T-helper 2 cell treated with Interferon-gamma antibody and Interleukin-4, amounts not matched to agents 5 μg/mL and 100 μg/mL, for 36 hours (primary cell): Measurements from ENCODE around the gene PNCK.
"Not testable (repeated sequence)": the region's sequence is repeated elsewhere in the genome, so short reads cannot be mapped to it uniquely, and the experiment has no call there.

Source experiments
- DNase-seq: peaks from one replicate; pipeline ENCODE4 v3.0.0; 2021; ENCODE audit warnings: low spot score
- H3K27ac Mint-ChIP-seq: one replicate; pipeline ENCODE4 v1.8.0; 2021; ENCODE audit warnings: mild to moderate bottlenecking, mixed read lengths
- H3K27me3 Mint-ChIP-seq: one replicate; pipeline ENCODE4 v1.8.0; 2021; ENCODE audit warnings: low read depth, mixed read lengths
- H3K36me3 Mint-ChIP-seq: one replicate; pipeline ENCODE4 v1.8.0; 2021; ENCODE audit warnings: low read depth, mixed read lengths
- H3K4me1 Mint-ChIP-seq: one replicate; pipeline ENCODE4 v1.8.0; 2021; ENCODE audit warnings: low read depth, mixed read lengths
- H3K4me3 Mint-ChIP-seq: one replicate; pipeline ENCODE4 v1.8.0; 2022; ENCODE audit warnings: mild to moderate bottlenecking, moderate library complexity, mixed read lengths
- H3K9me3 Mint-ChIP-seq: one replicate; pipeline ENCODE4 v1.8.0; 2021; ENCODE audit warnings: mixed read lengths

PNCK gene

DNA sequence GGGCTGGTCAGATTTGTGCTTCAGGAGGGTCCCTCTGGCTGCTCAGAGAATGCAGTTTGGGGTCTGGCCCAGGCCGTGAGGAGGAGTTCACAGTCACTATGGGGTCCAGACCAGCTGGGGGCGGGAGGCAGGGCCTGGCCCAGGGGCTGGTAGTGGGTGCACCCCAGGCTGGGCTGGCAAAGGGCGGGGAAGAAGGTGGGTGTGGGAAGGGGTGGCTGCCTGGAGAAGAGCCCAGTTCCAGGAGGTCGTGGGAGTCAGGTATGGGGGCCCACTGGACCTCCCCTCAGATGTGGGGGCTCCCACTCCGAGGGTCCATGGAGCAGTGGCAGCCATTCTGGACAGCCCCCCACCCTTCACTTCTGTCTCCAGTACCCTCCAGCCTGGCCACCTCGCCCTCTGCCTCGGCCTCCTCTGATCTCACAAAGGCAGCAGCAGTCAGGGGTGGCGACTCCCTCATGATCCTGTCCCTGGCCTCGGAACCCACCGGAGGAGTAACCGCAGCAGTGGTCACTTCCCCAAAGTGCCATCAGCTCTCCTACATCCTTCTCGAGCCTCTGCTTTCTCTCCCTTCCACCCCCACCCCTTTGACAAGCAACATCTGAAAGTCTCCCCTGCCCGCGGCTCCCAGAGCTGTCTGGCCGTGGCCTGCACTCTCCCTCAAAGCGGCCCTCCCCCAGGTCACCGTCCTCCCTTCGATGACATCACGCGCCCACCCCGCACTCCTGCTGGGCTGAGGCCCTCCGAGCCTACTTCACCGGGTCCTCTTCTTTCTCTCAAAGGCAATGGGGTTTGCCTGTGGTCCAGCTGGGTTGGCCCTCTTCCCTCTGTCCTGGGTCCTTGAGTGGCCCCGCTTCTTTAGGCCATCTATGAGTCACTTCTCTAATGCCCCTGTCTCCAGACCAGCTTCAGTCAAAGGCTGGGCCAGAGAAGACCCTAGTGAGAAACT lies 12.4 kb upstream of the PNCK start:
- Mint-ChIP-seq H3K9me3 (no peaks in the 10 kb centered on the region), H3K4me1 (no peaks in the 10 kb centered on the region), H3K27ac (no peak overlapping the region)

DNA sequence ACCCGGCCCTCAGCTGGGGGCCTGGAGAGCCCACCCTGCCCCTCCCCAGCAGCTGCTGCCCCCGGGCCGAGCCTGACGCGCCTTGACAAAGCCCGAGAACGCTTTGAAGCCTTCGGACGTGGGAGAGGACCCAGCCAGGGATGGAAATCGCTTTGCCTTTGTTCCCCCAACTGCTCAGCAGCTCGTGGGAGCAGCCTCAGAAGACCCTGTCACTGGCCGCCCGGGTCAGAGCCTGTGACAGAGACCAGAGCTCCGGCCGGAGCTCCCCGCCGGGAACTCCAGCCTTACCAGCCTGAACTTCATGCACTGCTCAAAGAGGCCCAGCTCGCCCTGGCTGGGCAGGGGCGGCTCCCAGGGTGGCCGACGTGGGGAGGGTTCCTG lies 11.5 kb upstream of the PNCK start:
- Mint-ChIP-seq H3K4me3 (no peak overlapping the region), H3K27ac (no peak overlapping the region), H3K27me3 (peaks cover 17% of the 10 kb centered on the region), H3K9me3 (no peaks in the 10 kb centered on the region), H3K36me3 (no peaks in the 10 kb centered on the region), H3K4me1 (no peaks in the 10 kb centered on the region)
- DNase-seq: no peak

More for the DNA sequence above, 12.4 kb upstream of the PNCK start:
- Mint-ChIP-seq H3K36me3 (no peaks in the 10 kb centered on the region), H3K4me3 (no peak overlapping the region), H3K27me3 (peaks cover 17% of the 10 kb centered on the region)
- DNase-seq: no peak

DNA sequence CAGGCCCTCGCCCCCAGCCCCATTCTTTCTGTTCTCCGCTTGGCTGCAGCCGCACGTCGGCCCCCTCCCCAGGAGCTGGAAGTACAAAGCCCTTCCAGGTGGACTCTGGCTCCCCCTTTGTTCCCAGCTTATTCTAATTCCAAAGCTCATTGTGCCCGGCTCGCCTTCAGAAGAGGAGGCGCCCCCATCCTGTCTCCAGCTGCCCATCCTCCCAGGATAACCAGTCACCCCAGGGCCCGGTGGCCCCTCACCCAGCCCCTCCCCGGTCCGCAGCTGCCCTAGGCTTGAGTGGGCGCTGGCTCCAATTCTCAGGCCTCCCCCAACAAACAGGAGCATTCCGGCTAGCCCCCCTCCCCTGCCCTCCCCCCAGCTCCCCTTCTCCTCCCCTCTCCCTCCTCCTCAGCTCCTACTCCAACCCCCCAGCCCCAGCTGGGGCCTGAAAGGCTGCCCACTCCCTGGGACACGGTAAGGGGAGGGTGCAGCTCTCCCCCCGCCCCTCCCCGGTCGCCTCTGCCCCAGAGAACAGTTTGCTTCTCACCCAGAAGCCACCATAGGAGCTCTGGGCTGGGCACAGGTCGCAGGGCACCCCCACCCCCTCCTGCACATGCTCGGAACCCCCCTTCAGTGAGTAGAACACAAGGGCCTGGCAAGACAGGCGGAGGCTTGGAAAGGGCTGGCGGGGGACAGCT lies 11.0 kb upstream of the PNCK start:
- Mint-ChIP-seq H3K27me3 (peaks cover 14% of the 10 kb centered on the region), H3K36me3 (no peaks in the 10 kb centered on the region), H3K9me3 (no peaks in the 10 kb centered on the region), H3K4me1 (no peaks in the 10 kb centered on the region), H3K27ac (no peak overlapping the region), H3K4me3 (no peak overlapping the region)
- no peak for DNase-seq

DNA sequence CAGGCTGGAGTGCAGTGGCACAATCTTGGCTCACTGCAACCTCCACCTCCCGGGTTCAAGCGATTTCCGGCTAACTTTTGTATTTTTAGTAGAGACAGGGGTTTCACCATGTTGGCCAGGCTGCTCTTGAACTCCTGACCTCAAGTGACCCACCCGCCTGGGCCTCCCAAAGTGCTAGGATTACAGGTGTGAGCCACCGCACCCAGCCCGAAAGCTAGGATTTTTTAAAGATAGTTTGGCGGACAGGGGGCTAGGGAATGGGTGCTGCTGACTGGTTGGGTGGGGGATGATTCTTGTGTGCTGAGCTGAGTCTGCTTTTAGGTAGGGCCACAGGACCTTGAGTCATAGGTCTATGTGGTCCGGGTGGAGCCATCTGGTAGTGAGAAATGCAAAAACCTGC lies 9.9 kb upstream of the PNCK start:
- H3K4me1 Mint-ChIP-seq, H3K36me3 Mint-ChIP-seq, H3K9me3 Mint-ChIP-seq, H3K27ac Mint-ChIP-seq, DNase-seq, H3K4me3 Mint-ChIP-seq: not testable (repeated sequence)
- peaks cover 14% of the 10 kb centered on the region for H3K27me3 Mint-ChIP-seq

DNA sequence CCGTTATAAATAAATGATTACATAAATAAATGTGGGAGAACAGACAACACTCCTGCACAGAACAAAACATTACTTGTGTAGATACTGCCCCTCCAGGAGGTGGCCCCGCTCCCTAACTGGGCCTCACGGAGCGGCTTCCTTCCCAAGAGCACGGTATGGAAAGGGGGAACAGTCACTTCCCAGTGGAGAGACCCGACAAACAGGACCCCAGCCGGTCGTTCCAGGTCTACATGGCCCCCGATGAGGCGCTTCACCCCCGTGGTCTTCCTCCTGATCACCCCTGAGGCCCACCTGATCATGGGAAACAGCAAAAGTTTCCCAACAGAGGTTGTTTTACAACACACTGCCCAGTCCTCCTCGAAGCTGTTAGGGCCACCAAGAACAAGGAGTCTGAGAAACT lies 7.6 kb upstream of the PNCK start:
- H3K9me3 Mint-ChIP-seq: no peaks in the 10 kb centered on the region
- no peak overlapping the region for H3K27ac Mint-ChIP-seq
- H3K36me3 Mint-ChIP-seq: no peaks in the 10 kb centered on the region
- peaks cover 9% of the 10 kb centered on the region for H3K27me3 Mint-ChIP-seq
- no peaks in the 10 kb centered on the region for H3K4me1 Mint-ChIP-seq
- no peak overlapping the region for H3K4me3 Mint-ChIP-seq
- no peak for DNase-seq

DNA sequence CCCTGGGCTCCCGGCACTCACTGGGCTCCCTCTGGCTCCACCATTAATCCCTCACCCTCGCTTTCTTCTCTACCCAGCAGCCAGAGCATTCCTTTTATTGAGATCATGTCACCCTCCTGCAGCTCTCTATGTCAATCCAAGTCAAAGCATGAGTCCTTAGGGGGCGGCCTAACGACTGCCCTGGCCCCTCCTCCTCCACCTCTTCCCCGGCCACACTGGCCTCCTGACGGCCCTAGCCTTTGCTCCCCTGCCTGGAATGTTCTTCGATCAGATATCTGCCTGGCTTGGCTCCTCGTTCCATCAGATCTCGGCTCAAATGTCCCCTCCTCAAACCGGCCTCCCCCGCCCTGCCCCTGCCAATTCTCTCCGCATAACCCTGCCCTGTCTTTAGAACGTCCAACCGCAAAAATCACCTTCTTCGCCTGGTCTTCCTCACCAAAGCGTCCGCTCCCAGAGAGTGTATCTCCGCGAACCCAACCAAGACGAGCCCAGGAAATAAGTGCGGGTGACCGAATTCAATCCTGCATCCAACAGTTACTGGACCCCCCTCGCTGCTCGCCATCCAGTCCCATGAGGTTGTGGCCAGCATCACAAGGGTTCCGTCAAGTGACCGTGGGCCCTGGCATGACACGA lies 722 bp upstream of the PNCK start:
- Mint-ChIP-seq H3K4me3 (no peak overlapping the region), H3K4me1 (no peaks in the 10 kb centered on the region), H3K27ac (no peak overlapping the region), H3K36me3 (no peaks in the 10 kb centered on the region), H3K27me3 (peaks cover 22% of the 10 kb centered on the region), H3K9me3 (no peaks in the 10 kb centered on the region)
- DNase-seq: no peak

DNA sequence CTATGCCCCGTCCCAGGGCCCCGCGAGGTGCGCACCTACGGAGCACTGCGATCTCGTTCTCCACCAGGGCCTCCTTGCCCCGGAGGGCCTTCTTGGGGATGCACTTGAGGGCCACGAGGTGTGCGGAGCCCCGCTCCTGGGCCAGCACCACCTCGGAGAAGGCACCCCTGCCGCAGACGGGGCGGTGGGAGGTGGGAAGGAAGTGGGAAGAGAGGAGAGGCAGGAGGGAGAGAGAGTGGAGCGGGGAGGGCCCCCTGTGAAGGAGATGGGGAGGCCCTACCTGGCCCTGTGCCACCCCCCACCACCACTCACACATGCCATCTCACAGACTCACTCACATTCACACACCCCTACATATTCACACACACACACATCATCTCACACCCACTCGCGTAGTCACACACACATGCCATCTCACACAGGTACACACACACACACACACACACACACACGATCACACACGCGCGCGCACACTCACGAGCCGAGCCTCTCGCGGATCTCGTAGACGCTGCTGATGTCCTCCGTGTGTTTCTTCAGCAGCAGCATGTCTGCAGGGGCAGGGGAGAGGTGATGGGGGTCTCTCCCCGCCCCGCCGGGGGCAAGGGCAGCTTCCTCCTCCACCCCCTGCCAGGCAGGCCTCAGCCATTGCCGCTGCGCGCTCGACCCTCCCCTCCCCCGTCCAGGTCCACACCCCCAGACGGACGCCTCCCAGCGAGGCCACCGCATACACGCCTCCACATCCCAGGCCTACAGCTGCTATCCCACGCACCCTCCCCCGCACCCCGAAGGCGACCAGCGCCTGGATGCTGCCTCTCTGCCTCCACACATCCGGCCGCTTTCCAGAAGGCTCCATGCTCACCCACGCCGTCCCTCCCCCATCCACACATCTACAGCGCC lies 834 bp downstream of the PNCK start:
- no peak for DNase-seq
- Mint-ChIP-seq H3K27ac (no peak overlapping the region), H3K27me3 (peaks cover 22% of the 10 kb centered on the region), H3K4me3 (no peak overlapping the region), H3K36me3 (no peaks in the 10 kb centered on the region), H3K4me1 (peaks cover under 1% of the 10 kb centered on the region), H3K9me3 (no peaks in the 10 kb centered on the region)

DNA sequence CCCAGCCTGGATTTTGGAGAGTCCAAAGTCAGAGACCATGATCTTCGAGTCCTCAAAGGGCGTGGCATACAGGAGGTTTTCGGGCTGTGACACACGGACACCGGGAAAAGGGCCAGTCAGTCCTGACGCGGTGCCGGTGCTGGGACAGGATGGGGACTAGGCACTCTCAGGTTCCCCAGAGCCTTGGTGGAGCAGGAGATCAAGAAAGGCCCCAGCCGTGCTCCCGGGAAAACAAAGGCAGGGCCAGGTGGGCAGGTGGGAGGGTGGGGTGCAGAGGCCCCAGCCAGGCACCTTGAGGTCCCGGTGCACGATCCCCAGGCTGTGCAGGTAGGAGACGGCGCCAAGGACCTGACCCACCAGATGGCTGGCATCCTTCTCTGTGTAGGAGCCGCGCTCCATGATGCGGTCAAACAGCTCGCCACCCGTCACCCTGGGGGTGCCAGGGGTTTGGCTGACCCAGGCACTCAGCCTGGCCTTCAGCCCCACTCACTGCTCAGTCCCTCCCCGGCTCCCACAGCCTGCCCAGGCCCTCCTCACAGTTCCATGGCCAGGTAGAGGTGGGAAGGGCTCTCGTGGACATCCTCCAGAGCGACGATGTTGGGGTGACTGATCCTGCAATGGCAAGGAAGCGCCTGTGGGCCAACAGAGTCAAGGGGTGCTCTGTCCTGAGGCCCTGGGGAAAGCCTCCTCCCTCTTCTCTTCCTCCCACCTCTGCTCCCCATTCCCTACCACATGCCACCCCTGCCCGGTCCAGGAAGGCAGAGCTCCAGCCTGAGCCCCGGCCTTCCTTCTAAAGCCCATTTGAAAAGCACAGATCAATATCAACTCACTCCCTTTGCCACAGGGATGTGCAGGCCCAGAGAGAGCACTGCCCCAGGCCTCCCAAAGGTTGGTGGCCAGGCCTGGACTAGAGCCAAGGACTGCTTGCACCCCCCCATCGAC lies 1.8 kb downstream of the PNCK start:
- Mint-ChIP-seq H3K27me3 (peaks cover 25% of the 10 kb centered on the region), H3K36me3 (no peaks in the 10 kb centered on the region), H3K27ac (no peak overlapping the region), H3K9me3 (no peaks in the 10 kb centered on the region), H3K4me3 (no peak overlapping the region), H3K4me1 (peaks cover 4% of the 10 kb centered on the region)
- DNase-seq: no peak

DNA sequence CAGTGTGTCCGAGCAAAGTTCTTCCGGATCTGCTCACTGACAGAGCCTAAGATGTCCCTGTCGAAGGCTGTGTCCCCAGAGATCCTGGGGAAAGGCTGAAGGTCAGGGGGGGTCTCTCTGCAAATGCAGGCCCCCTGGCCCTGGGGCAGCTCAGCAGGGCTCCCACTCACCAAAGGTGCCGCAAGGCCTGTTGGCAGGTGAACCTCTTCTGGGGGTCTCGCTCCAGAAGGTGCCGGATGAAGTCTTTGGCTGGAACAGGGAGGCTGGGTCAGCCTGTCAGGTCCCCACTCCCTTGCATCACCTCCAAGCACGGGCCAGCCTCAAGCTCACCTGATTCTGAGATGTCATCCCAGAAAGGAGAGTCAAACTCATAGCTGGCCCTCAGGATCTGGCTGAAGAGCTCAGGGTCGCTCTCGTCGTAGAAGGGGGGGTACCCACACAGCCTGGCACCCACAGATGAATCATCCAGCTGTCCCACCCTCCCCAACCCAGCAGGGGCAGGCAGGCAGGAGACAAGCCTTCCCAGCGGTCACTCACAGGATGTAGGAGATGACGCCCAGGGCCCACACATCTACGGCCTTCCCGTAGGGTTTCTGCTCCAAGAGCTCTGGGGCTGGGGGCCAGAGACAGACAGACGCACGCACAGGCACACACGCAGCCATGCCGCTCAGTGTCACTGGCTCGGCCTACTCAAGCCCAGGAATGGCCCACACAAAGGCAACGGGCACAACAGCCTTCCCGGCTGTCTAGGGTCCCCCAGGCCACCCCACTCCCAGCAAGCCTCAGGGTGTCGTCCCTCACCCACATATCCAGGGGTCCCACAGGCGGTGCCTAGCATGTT lies 2.6 kb downstream of the PNCK start:
- no peak for DNase-seq
- Mint-ChIP-seq H3K9me3 (no peaks in the 10 kb centered on the region), H3K36me3 (no peaks in the 10 kb centered on the region), H3K27me3 (peaks cover 28% of the 10 kb centered on the region), H3K27ac (no peak overlapping the region), H3K4me3 (no peak overlapping the region), H3K4me1 (peaks cover 4% of the 10 kb centered on the region)

DNA sequence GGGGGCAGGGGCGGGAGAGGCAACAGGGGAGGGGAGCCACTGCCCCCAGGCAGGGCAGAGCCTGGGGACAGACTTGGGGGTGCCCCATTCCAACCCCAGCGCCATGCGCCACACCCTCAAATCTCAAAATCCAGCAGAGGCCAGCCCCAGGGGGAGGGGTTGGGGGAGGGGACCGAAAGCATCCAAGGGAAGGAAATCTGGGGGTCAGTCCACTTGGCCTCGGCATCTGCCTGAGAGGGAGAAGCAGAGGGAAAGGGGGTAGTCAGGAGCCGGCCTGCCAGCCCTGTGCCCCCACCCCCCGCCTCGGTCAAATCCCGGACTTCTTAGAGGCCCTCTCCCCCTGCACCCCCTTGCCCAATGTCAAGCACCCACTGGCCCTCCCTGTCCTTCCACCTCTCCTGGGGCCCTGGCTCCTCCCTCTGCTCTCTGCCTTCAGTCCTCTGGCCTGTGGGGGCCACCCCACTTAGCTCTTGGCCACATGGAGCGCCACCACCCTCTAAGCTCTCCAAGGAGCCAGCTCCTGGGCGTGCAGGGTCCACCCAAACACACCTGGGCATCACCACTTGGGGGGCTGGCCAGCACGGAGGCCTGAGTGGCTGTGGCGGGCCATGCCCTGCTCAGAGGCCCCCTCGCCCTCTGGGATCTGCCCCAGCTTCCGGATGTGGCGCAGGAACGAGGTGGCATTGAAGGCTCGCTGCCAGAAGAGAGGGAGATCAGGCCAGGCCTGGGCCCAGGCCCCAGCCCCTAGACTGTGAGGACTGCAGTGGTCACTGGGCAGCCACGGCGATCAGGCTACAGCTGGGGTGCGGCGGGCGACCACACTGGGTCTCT lies 3.5 kb downstream of the PNCK start:
- no peak for DNase-seq
- Mint-ChIP-seq H3K36me3 (no peaks in the 10 kb centered on the region), H3K27ac (no peak overlapping the region), H3K4me3 (no peak overlapping the region), H3K9me3 (no peaks in the 10 kb centered on the region), H3K4me1 (peaks cover 4% of the 10 kb centered on the region), H3K27me3 (peaks cover 26% of the 10 kb centered on the region)

DNA sequence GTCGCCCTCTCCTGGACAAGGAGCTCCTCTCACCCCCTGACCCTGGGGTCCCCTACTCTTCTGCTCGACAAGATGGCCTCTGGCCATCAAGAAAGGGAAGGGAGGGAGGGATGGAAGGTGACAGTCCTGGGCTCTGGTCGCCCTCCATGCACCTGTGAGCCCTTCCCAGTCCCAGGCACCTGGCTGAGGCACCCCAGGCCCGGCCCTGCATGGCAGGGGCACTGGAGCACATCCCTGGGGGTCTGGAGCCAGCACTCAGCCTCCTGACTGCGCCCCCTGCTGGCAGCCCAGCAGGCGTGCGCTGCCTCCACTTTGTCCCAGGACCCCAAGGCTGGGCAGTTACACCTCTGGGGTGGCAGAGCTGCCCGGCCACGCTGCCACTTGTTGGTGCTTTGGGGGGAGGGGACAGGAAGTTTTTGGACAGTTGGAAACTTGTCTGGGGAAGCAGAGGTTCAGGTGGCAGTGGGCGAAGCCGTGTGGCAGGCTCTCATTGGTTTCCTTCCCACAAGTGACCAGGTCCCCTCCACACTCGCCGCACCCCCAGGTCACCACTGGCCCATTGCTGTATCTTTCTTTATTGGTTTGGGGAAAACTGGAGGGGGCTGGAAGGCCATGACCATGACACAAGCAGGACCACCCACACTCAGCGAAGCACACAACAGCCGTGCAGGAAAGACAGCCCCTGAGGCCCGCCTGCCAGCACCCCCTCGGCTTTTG lies 4.3 kb downstream of the PNCK start:
- H3K27ac Mint-ChIP-seq: no peak overlapping the region
- peaks cover 4% of the 10 kb centered on the region for H3K4me1 Mint-ChIP-seq
- DNase-seq: no peak
- H3K36me3 Mint-ChIP-seq: no peaks in the 10 kb centered on the region
- H3K27me3 Mint-ChIP-seq: peaks cover 19% of the 10 kb centered on the region
- H3K4me3 Mint-ChIP-seq: no peak overlapping the region
- H3K9me3 Mint-ChIP-seq: no peaks in the 10 kb centered on the region
